Measurements from ENCODE around the gene KIRREL3. TPM values are rescaled to one million over a fixed set of nuclear protein-coding genes. Genes with fewer than 3 reads are reported as not detected.

Gene KIRREL3
- total and polyA plus RNA-seq, 2 donors (not counting 3 experiments of a cell fraction or from before 2014, with no cell fraction given): not detected

DNA sequence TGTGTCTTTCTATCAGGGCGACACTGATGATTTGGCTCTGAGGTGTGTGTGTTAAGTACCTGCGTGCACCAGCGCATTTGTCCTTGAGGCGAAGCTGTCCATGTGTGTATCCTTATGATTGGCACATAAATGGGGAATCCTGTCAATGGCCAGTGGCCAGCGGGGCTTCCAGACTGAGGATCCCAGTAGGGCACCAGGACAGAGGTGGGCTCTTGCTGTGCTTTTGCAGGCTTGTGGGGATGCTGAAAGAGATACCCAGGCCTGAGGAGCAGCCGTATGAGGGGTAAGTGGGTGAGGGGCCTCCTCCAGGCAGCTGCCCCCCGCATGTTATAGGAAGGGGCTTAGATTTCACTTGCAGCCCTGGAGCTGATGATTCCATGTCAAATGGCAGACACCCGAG lies 488.3 kb downstream of the KIRREL3 start:
- Histone ChIP-seq H3K79me2 (ENCODE audit: control insufficient read depth, insufficient read depth, low read length) (no peaks in the 10 kb centered on the region), H2AFZ (ENCODE audit: low read depth, low read length) (no peak overlapping the region), H3K4me3 (replicated peaks in 1 of 3; ENCODE audit: insufficient read depth in 1 of 3, low read depth in 1 of 3, low read length in 3 of 3) (no peak overlapping the region), H4K20me1 (replicated peaks; ENCODE audit: control insufficient read depth, extremely low read depth, insufficient read depth, low read length) (no peaks in the 10 kb centered on the region), H3K27me3 (ENCODE audit: control insufficient read depth in 2 of 2, insufficient read depth in 2 of 2, low read length in 2 of 2) (no peaks in the 10 kb centered on the region), H3K4me1 (ENCODE audit: control insufficient read depth, extremely low read depth, insufficient read depth, low read length) (no peaks in the 10 kb centered on the region), H3K9ac (replicated peaks; ENCODE audit: extremely low read depth, insufficient read depth, low read length) (no peak overlapping the region), H3K4me2 (ENCODE audit: insufficient read depth, low read length) (no peak overlapping the region), H3K9me1 (replicated peaks; ENCODE audit: control insufficient read depth, extremely low read depth, insufficient read depth, low read length) (no peaks in the 10 kb centered on the region), H3K27ac (ENCODE audit: insufficient read depth, low read depth, low read length) (no peak overlapping the region), H3K9me3 (replicated peaks; ENCODE audit: control insufficient read depth, insufficient read depth, low read length) (no peaks in the 10 kb centered on the region), H3K36me3 (ENCODE audit: control insufficient read depth in 2 of 2, extremely low read depth in 1 of 2, insufficient read depth in 2 of 2, low read length in 2 of 2) (no peaks in the 10 kb centered on the region)
- FAIRE-seq (no peak), DNase-seq (ENCODE audit: low read depth, low spot score) (no peak)
- POLR2A ChIA-PET: no interaction called here
- dilution Hi-C loops (cut with MboI; ENCODE audit: extremely low pct_ligation_motif_present, low sequenced_read_pairs): no loop called here
- TF ChIP-seq EZH2 (IDR thresholded peaks at IDR 0.05; ENCODE audit: borderline replicate concordance, low read depth, low read length, severe bottlenecking) (no peak), POLR2A (IDR thresholded peaks at IDR 0.05; ENCODE audit: low read depth, low read length) (no peak), JUN (IDR thresholded peaks at IDR 0.05; ENCODE audit: borderline replicate concordance, insufficient read depth, insufficient read length, low read depth) (no peak)
- TF ChIP-seq, protein P1, sequence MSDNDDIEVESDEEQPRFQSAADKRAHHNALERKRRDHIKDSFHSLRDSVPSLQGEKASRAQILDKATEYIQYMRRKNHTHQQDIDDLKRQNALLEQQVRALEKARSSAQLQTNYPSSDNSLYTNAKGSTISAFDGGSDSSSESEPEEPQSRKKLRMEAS (IDR thresholded peaks at IDR 0.05; ENCODE audit: insufficient read depth, insufficient read length): no peak
- CTCF ChIA-PET: no interaction called here
- BruUV-seq (replicated peaks): no TSS peak
- intact Hi-C loops (cut with micrococcal nuclease): no loop called here

GRCh38 chr11:126511475-126512115 lies 489.0 kb downstream of the KIRREL3 start:
- TF ChIP-seq FOS (IDR thresholded peaks at IDR 0.05; ENCODE audit: borderline replicate concordance, insufficient read depth, low read length) (no peak), JUN (IDR thresholded peaks at IDR 0.05; ENCODE audit: borderline replicate concordance, insufficient read depth, insufficient read length, low read depth) (no peak), POLR2A (IDR thresholded peaks at IDR 0.05; ENCODE audit: low read depth, low read length) (no peak)
- H3K9me3 ChIP-seq (replicated peaks; ENCODE audit: control insufficient read depth, insufficient read depth, low read length): no peaks in the 10 kb centered on the region
- no TSS peak for BruUV-seq (replicated peaks)
- no peak overlapping the region for H2AFZ ChIP-seq (ENCODE audit: low read depth, low read length)
- no peak overlapping the region for H3K4me3 ChIP-seq (replicated peaks in 1 of 3; ENCODE audit: insufficient read depth in 1 of 3, low read depth in 1 of 3, low read length in 3 of 3)
- no peak for FAIRE-seq
- CTCF ChIA-PET: no interaction called here
- no peaks in the 10 kb centered on the region for H4K20me1 ChIP-seq (replicated peaks; ENCODE audit: control insufficient read depth, extremely low read depth, insufficient read depth, low read length)
- no peak for DNase-seq (ENCODE audit: low read depth, low spot score)
- H3K4me2 ChIP-seq (ENCODE audit: insufficient read depth, low read length): no peak overlapping the region
- dilution Hi-C loops (cut with MboI; ENCODE audit: extremely low pct_ligation_motif_present, low sequenced_read_pairs): no loop called here
- no peaks in the 10 kb centered on the region for H3K4me1 ChIP-seq (ENCODE audit: control insufficient read depth, extremely low read depth, insufficient read depth, low read length)
- no peak overlapping the region for H3K27ac ChIP-seq (ENCODE audit: insufficient read depth, low read depth, low read length)
- no peaks in the 10 kb centered on the region for H3K9me1 ChIP-seq (replicated peaks; ENCODE audit: control insufficient read depth, extremely low read depth, insufficient read depth, low read length)
- no peaks in the 10 kb centered on the region for H3K27me3 ChIP-seq (ENCODE audit: control insufficient read depth in 2 of 2, insufficient read depth in 2 of 2, low read length in 2 of 2)
- H3K36me3 ChIP-seq (ENCODE audit: control insufficient read depth in 2 of 2, extremely low read depth in 1 of 2, insufficient read depth in 2 of 2, low read length in 2 of 2): no peaks in the 10 kb centered on the region
- intact Hi-C loops (cut with micrococcal nuclease): no loop called here
- no peak overlapping the region for H3K9ac ChIP-seq (replicated peaks; ENCODE audit: extremely low read depth, insufficient read depth, low read length)
- POLR2A ChIA-PET: no interaction called here
- H3K79me2 ChIP-seq (ENCODE audit: control insufficient read depth, insufficient read depth, low read length): no peaks in the 10 kb centered on the region

Measured in endothelial cell of umbilical vein (primary cell).